ENCODE results near the gene SLC35E4.

DNA sequence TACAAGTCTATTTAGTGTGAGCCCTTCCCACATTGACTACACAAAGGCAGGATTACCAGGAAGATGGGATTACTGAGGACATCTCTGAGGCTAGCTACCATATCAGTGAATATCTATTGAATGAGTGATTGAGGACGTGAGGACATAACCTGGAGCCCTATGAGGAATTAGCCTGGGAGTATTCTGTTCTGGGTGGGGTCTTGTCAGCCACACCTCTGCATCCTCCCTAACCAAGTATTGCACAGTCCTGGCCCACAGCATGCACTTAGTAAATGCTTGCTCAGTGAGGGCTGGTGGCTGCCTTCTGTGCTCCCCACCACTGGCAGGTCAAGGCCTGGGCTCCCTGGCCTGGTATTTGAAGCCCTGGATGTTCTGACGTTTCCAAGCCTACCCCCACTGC is 17.3 kb downstream of the SLC35E4 start:
- TF ChIP-seq CTCF (IDR thresholded peaks at IDR 0.05; ENCODE audit: low read depth, low read length, poor library complexity, severe bottlenecking) (no peak), EZH2phosphoT487 (IDR thresholded peaks at IDR 0.05; ENCODE audit: borderline replicate concordance, low read length) (no peak)
